DMS53 treated with DMSO at 0.1 percent for 48 hours (cell line): ENCODE results near the gene SLC9A8.

Experiments
- DNase-seq: peaks from one replicate; lab custom pipeline; 2025; ENCODE audit not compliant: unreplicated experiment; lab: John Stamatoyannopoulos, UW

Gene SLC9A8

DNA sequence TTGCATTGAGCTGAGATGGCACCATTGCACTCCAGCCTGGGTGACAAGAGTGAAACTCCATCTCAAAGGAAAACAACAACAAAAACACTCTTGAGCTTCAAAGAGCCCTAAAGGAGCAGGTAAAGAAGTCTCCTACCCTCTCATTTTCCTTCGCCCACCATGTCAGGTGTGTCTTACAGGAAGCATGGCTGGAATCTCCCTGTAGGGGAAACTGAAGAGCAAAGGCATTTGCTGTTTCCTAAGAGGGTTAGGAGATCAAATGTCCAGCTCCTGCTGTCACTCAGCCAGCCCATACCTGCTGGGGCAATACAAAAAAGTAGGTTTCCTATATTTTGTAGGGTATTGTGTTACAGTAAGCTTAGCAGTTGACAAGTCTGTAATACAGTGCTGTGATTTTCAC lies 59.4 kb downstream of the SLC9A8 start:
- no peak for DNase-seq

DNA sequence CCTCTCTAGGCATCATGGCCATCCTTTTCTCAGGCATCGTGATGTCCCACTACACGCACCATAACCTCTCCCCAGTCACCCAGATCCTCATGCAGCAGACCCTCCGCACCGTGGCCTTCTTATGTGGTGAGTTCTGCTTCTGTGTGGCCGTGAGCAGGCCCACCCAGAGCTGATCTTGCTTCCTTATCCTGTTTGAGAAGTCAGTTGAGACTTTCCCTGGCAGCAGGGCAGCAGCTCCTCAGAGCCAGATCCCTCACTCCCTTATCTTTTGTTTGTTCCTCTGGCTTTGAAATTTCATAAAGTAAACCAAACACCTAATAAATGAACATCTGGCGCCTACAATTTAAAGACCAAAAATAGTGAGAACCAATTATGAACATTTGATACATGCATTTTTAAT lies 62.1 kb downstream of the SLC9A8 start:
- no peak for DNase-seq

DNA sequence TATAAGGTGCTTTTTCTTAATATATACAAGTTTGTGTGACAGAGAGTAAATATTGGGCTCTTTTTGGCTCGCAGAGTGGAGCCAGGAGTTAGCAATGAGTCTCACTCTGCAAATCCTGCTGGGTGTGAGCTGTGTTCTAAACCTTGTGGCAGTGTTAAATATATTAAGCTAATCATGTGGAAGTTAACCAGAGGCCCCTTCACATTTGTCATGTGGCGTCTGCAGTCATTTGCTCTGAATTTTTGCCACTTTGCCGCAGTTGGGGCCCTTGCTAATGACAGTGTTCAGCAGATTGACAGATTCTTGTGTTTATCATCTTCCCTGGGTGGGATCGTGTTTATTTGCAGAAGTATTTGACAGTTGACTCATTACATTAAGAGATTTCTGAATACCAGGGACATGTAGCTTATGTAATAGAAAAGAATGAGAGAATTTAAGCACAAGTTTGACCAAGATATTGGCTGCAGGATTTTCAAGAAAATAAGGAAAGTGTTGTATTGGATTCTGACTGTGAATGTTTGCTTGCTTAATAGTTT lies 64.8 kb downstream of the SLC9A8 start:
- DNase-seq = no peak

DNA sequence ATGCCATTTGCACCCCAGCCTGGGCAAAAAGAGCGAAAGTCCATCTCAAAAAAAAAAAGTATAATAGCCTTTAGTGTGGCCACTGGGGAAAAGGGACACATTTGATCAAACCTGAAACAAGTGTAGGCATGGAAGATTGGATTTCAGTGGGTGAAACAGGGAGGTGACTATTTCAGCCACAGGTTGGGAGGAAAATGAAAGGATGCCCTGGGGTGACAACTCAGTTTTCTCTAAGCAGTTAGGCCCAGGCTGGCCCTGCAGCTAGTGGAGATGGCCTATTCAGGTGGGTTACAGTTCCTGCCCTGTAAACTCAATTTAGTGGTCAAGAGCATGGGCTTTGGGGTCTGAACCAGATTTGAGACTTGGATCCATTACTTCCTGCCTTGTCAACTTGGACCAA lies 66.3 kb downstream of the SLC9A8 start:
- DNase-seq = no peak

DNA sequence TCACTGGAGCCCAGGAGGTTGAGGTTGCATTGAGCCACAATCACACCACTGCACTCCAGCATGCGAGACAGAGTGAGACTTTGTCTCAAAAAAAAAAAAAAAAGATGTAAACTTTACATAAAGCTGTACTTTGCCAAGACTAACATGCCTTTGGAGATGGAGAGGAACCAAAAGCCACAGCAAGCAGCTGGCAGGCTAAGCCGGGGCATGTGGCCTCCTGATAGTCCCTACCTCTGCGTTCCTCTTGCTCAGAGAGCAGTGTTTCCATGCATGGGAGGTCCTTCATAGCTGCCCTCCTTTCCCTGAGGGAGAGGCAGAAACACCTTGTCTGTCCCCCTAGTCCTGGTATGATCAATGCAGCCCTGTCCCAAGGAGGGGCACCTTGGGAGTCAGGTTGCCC lies 67.5 kb downstream of the SLC9A8 start:
- no peak for DNase-seq

DNA sequence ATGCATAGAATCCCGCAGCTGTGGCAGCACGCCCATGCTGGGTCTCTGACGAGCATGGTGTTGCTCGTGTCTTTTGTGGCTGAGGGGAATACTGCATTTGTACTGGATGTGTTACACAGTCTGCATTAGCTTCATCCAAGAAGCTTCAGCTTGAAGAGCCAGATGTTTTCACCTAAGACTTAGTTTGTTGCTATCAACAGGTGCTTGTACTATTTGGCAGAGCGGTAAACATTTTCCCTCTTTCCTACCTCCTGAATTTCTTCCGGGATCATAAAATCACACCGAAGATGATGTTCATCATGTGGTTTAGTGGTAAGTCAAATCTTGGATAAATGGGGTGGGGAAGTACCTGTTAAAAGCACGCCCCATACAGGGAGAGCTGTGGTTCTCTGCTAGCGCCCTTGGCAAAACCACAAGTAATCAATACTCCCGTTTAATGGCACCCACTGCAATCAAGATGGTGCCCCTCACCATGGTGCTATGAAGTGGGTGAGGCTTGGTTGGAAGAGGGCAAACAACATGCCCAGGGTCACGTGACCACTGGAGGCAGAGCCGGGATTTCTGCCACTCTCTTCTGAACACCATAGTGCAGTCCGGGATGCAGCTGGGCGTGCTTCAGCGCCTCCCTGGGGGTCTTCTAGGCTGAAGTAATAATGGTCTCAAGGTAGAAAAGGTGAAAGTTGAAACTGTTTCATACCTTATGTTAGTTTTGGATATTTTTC lies 68.3 kb downstream of the SLC9A8 start:
- no peak for DNase-seq

DNA sequence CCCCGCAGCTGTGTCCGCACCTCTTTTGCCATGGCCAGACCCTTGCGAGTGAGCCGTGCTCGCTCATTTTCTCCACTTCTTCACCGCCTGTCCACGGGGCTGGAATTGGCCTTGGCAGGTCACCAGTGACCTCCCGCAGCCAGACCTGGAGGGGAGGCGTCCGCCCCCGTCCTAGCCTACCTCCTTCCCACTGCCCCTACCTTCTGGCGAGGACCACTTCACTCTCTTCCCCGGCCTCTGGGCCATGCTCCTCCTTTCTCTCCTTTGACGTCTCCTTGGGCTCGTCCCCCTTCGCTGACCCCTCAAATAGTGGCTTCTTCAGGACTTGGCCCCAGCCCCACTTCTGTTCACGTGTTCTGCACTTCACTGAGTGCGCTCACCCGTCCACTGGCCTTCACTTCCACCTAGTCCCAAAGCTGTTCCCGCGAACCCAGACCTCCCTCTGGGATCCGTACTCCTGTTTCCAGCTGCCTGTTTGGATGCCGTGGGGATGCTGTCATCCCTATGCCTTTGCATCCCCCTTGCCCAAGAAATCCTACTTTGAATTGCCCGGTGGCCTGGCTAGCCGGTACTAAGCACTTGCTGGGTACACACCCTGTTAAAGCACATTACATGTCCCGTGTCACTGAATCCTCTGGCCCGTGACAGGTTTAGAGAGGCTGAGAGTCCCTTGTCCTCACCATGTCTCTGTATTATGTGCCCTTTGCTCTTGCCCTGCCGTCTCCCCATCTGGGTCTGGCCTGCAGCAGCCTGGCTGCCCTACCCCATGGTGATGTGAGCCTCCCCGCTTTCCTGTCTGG lies 69.7 kb downstream of the SLC9A8 start:
- DNase-seq = no peak

DNA sequence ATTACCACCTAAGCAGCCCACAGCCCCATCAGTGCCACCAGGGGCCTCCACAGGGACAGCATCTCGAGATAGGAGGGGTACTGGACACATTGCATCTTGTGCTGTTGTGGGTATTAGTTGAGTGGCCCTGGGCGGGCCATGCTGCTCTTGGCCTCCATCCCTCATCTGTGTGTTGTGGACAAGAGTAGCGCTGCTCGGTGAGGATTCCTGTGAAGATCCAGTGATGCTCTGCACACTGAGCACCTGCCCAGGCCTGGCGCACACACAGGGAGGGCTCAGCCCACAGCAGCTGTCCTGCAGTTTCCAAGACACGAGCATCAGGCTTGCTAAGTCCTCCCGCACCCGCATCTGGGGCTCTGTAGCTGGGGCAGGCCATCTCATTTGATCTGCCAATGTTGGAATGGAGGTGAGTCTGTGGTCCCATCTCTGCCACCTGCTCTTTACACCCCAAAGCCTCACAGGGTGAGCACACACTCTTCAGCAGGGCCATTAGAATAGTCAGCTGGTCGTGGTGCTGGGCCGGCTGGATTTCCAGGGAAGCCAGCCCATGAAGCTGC lies 70.7 kb downstream of the SLC9A8 start:
- DNase-seq = no peak

DNA sequence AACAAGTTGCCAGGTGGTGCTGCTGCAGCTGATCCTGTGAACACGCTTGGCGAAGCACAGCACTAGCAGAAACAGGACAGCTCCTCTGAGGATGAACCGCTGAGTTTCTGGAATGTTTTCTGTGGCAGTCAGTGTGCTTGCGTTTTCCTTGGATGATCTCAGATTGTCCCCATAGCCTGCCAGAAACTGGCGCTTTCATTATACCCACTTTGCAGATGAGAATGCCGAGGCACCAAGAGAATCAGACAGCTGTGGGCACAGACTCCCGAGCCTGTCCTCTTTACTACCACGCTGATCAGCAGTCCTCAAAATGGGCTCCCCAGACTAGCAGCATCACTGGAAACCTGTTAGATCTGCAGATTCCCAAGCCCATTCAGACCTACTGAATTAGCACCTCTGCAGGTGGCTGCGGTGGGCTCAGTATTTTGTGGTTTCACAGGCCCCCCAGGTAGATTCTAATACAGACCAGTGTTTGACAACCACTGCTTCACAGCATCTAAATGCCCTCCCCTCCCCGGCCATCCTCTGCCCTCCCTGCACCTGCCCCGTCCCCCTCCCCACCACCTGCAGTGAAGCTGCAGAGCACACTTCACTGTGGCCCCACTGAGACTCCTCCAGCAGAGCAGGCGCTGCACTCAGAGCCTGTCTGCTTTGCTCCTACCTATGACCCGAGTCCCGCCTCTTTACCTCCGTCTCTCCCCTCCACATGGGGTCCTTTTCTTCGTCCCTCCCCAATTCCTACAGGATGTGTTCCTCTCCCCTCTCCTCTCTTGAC lies 73.1 kb downstream of the SLC9A8 start:
- no peak for DNase-seq

DNA sequence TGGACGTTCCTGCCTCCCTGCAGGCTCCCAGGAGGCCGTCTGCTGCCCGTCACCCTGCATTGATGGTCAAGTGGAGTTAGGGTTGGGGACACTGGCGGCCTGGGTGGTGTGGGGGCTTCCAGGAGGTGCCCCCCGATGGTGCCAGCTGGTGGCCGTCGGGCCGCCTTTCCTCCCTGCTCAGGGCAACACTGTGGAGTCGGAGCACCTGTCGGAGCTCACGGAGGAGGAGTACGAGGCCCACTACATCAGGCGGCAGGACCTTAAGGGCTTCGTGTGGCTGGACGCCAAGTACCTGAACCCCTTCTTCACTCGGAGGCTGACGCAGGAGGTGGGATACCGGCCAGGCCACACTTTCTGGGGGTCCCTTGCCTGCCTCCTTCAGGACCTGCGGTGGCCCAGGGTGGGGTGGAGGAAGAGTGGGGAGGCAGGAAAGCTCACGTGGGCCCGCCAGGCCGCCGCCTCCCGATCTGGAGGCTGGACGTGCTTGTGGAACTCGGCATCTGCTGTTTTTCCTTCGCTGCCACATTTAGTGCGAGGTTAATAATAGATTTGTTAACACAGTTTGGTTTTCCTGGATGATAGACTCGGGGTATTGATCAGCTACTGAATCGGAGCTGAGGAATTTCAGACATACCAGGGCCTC lies 74.1 kb downstream of the SLC9A8 start:
- no peak for DNase-seq

DNA sequence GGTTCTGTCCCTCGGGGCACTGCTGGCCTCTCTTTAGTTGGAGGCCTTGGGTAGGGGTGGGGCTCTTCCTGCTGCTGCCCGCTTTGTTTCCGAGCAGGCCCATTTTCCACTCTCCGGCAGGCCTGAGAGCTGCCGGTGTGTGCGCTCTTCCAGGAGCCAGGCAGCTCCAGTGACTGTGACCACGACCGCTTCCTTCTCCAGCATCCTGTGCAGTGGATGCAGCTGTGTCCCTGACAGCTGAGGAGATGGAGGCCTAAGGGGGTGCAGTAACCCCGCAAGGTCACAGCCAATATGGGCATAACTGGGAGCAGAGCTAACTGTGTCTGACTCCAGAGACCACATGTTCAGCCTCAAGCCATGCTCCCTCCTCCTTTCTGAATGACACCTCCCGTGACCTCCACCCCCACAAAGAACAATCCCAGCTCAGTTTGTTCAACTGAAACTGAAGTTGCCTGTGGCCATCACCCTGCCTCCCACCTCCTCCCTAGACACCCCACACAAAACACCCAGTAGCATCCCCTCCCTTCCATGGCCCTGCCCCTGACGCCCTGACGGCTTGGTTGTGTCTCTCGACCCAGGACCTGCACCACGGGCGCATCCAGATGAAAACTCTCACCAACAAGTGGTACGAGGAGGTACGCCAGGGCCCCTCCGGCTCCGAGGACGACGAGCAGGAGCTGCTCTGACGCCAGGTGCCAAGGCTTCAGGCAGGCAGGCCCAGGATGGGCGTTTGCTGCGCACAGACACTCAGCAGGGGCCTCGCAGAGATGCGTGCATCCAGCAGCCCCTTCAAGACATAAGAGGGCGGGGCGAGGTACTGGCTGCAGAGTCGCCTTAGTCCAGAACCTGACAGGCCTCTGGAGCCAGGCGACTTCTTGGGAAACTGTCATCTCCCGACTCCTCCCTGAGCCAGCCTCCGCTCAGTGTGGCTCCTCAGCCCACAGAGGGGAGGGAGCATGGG lies 74.9 kb downstream of the SLC9A8 start:
- DNase-seq = no peak

DNA sequence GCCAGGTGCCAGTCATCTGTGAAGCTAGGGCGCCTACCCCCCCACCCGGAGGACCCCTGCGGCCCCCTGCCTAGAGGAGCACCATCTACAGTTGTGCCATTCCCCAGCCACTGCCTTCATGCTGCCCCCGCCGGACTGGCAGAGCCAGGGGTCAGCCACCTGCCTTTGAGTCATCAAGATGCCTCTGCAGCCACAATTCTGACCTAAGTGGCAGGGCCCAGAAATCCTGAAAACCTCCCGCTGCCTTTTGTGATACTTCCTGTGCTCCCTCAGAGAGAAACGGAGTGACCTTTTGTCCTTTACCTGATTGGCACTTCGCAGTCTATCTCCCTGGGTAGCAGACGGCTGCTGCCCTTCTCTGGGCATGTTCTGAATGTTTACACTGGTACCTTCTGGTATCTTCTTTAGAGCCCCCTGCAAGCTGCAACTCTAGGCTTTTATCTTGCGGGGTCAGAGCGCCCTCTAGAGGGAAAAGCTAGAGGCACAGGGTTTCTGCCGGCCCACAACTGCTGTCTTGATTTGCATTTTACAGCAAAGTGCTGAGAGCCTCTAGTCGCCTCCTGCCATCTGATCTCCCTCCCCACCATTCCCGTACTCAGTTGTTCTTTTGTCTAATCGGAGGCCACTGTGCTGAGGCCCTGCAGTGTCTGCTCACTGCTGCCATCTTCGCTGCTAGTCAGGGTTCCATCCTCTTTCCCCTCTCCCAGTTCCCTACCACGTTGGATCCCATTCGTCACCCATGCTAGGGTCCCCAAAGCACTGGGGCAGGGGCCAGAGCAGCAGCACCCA lies 75.8 kb downstream of the SLC9A8 start:
- peak; percentile 30 for DNase-seq

DNA sequence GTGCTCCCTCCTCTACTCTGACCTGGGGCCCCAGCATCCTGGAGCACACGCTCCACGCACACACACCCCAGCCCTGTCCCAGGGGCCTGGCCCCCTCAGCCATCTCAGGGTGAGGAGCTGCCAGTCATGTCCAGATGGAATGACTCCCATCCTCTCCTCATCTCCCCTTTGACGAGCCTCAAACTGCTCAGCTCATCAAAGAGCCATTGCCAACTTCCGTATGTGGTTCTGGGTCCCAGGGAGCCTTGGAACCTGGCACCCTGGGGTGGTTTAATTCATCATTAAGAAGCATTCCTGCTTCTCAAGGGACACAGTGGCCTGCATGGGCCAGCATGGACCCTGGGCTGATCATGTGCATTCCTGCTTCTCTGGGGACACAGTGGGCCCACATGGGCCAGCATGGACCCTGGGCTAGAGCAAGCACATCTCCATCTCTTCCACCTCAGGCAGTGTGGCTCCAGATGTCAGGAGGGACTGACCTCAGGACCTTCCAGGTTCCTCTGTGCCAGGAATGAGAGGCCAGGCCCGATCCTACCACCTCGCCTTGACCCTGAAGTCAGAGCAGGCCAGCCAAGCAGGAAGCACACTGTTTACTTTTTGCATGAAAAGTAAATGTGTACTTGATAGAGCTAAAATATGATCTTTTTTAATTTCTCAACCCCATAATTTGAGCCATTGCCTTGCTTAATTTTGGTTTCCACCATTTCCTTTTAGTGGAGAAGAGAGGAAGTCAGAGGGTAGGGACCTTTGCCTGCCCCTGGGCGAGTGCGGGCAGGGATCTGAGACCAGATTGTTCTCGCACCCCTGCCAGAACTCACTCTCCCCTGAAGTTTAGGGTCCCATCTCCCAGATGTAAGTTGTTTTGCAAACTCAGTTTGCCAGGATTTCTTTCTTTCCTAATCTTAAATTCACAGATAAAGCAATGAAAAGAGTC lies 76.6 kb downstream of the SLC9A8 start:
- DNase-seq = no peak

DNA sequence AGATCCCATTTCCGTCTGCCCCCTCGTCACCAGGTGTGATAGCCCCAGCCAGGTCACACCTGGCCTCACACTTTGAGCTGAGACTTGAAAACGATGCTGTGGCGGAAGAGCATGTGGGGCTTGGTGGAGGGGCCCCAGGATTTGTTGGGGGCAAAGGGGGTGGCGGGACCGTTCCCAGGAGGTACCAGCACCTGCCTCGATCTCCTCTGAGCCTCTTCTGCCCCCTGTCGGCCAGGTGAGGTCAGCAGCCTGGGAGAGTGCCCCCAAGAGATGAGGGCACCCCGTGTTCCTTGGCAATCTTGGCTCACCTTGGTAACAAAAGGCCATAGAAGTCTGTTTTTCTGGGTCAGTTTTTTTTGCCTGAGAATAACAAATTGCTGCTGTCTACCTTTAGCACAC lies 77.3 kb downstream of the SLC9A8 start:
- no peak for DNase-seq

DNA sequence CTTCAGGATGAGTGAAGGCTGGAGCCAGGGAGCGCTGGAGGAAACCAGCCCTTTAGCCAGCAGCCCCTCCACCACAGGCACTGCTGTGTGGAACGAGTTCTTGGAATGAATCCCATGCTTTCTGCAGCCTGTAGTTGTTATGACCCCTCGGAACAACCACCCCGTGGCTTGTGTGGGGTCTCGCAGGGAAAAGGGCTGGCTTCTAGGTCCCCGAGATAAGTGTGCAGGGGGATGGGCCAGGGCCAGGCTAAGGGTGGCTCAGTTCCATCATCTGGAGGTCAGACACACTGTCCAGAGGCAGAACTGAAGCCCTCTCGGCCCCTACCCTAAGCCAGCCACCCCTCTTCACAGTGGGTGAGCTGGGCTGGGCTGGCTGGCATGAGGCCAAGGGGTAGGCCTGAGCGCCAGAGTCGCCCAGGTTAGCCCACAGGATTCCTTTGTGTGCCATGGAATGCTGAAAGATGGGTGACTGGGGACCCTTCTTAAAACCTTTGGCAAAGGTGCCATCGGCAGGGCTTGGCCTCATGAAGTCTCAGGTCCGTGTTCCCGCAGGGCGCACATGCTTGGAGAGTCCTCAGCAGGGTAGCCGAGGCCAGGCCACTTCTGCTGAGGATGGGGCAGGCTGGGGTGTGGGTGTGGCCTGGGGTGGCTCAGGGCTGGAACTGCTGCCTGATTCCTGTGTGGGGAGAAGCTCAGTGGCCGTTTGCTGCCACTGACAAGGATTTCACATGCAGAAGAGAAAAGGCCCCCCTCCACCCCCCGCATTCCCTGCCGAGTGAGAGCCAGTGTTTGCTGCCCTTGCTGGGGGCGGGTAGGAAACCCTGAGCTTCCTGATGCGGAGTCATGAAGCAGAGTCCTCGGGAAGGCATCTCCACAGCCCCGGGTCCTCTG lies 78.1 kb downstream of the SLC9A8 start:
- DNase-seq = no peak

DNA sequence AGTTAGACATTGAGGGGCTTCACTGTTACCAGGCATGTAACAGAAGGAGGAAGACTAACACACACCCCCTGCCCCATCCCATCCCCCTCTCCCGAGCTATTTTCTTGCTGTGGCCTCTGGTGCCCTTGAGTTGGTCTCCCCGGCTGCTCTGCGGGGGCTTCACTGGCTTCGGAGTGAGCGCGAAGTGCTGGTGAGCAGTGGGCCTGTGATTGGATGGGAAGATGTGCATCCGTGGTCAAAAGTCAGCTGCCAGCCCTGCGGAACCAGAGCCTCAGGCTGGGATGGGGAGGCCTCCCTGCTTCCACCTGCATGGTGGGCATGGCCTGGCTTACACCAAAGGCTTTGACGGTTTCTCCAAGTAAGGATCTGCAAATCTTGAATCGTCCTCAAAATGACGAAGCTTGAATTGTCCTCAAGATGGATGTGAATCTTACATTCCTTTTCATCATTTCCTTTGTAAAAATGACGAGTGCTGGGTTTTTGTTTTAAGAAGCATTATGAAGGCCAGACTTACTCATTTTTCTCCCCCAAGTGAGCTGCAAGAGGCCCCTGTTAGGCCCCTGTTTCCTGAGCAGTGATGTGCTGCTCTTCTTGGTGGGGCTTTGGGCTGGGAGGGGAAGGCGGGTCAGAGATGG lies 79.0 kb downstream of the SLC9A8 start:
- no peak for DNase-seq
